ENCODE measurements around the gene CPAMD8.
"Not testable (repeated sequence)": the region's sequence is repeated elsewhere in the genome, so short reads cannot be mapped to it uniquely, and the experiment has no call there.

GRCh38 chr19:16874978-16875299 is 151.7 kb downstream of the CPAMD8 start:
- TF ChIP-seq CTCF, POLR2AphosphoS5, EP300, POLR2A (IDR thresholded peaks at IDR 0.05): not testable (repeated sequence)

Data from suprapubic skin (tissue), 4 donors.